ENCODE data around the gene MFSD6.

The MFSD6 gene

DNA sequence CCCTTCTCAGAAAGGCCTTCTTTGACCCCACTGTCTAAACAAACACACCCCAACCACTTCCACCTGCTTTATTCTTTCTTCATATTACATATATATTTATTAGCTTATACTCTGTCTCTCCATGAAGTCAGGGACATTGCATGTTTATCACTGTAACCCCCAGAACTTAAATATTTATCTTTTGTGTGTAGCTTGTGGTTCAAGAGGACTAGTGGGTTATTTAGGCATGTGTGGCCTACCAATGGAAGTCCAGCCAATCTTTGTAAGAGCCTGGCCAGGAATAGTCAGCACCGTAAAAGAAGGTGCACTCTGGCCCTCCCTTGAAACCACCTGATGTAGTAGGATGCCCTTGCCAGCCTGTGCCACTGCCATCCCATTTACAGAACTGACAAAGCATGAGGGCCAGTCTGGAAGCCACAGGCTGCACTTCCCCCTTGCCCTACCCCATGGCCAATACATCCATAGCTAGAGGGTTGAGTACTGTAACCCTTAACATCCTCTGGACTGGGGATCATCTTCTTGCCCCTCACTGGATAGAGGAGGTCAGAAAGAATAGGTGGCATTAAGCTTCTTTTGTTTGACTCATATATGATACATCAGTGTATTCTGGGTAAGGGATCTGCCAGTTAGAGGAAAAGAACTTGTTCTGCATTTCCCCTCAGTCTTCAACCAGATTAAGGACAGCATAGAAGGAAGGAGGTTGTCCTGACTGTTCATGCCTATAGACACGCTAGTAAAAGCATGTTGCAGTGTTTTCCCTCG lies 121.5 kb downstream of the MFSD6 start:
- TF ChIP-seq GATA2 (IDR thresholded peaks at IDR 0.05; ENCODE audit: low read depth, low read length) = no peak
- no peak for TF ChIP-seq GATA3 (IDR thresholded peaks at IDR 0.05; ENCODE audit: low read depth, low read length)

GRCh38 chr2:190530248-190530900 lies 122.2 kb downstream of the MFSD6 start:
- no peak for TF ChIP-seq GATA3 (IDR thresholded peaks at IDR 0.05; ENCODE audit: low read depth, low read length)
- no peak for TF ChIP-seq GATA2 (IDR thresholded peaks at IDR 0.05; ENCODE audit: low read depth, low read length)

DNA sequence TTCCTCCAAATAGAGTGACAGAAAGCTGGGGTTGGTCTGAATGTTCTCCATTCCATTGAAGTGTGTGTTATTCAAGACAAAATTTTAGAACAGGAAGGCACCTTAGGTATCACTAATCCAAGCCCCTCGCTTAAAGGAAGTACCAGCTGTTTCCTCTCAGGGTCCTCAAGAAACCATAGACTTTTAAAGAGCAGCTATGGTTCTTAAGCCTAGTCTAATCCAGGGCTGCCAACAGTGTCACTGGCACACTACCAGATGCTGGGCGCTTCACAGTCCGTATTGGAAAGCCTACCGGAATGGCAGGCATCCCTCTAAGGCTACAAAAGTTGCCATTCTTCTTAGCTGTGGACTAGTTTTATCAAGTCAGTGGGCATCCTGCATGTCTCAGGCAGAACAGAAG lies 124.4 kb downstream of the MFSD6 start:
- TF ChIP-seq GATA2 (IDR thresholded peaks at IDR 0.05; ENCODE audit: low read depth, low read length) = no peak
- TF ChIP-seq GATA3 (IDR thresholded peaks at IDR 0.05; ENCODE audit: low read depth, low read length) = no peak

- TF ChIP-seq GATA3 (IDR thresholded peaks at IDR 0.05; ENCODE audit: low read depth, low read length) (no peak), GATA2 (IDR thresholded peaks at IDR 0.05; ENCODE audit: low read depth, low read length) (no peak)
Observed at GRCh38 chr2:190533175-190533967, 125.2 kb downstream of the MFSD6 start.

DNA sequence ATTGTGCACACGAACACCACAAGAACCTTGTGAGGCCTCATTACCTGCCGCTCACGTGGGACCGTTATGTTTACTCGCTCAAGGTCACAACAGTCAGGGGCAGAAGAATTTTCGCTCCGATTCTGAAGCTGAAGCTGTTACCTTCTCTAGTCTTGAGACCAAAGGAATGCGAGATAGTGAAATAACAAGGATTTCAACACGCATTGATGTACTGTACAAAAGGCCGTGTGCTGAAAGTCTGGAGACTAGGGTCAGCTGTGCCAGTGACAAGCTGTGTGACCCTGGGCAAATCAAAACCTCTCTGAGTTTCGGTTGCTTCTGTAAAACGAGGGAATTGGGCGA lies 125.8 kb downstream of the MFSD6 start:
- TF ChIP-seq GATA3 (IDR thresholded peaks at IDR 0.05; ENCODE audit: low read depth, low read length) (no peak), GATA2 (IDR thresholded peaks at IDR 0.05; ENCODE audit: low read depth, low read length) (no peak)

DNA sequence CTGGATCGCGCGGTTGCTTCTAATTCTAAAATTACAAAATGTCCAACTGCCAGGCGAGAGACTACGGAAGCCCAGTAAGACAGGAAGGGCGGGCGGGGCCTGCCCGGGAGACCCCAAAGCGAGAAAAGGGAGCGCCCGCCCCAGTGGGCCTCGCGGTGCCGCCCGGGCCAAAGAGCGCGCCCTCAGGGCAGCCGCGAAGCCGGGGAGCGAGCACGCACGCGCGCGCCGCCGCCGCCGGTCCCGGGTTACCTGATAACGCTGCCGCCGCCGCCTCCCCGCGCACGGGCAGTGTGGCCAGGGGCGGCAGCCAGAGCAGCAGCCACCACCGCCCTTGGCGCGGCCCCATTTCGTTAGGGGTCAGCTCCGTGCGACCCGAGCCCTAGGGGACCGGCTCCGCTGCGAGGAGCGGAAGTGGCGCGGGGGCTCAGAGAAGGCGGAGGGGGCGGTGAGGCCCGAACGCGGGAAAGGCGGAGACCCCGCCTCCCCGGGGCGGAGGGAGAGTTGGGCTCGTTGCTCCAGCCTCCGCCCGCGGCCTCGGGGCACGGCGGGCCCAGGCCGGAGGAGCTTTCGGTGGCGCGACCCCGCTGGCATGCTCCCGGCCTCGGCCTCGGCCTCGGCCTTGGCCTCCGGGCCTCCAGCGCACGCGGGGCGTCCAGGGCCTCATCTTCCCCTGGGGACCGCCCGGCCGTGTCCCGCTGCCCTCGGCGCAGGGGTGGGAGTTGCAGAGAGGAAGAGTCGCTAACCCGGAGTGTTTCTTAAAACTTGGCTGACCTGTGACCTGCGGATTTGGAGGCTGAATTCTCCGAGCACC lies 126.4 kb downstream of the MFSD6 start, which contains the start of gene NEMP2:
Gene NEMP2 (minus strand): TSS at position 413 of the 811 bp plus-strand sequence. CDS start 67 bp downstream, at position 346.
- TF ChIP-seq GATA2 (IDR thresholded peaks at IDR 0.05; ENCODE audit: low read depth, low read length) (peak; percentile 43; the same call in 1 of the 2 replicates), GATA3 (IDR thresholded peaks at IDR 0.05; ENCODE audit: low read depth, low read length) (no peak)

DNA sequence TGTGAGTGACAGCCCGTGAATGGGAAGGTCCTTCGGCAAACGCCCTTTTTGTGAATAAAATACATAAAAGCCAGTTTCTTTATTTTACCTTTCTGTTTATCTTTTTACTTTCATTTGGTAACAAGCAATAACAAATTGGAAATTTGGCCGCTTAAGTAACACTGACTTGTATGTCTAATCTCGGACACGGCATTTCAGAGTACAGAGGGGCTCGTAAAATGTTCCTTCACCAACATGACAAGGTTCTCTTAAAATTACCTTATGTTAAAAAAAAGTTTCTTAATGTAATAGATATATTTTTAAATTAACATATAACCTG lies 126.9 kb downstream of the MFSD6 start:
- no peak for TF ChIP-seq GATA2 (IDR thresholded peaks at IDR 0.05; ENCODE audit: low read depth, low read length)
- TF ChIP-seq GATA3 (IDR thresholded peaks at IDR 0.05; ENCODE audit: low read depth, low read length) = no peak

GRCh38 chr2:190535586-190535985 lies 127.4 kb downstream of the MFSD6 start:
- no peak for TF ChIP-seq GATA3 (IDR thresholded peaks at IDR 0.05; ENCODE audit: low read depth, low read length)
- no peak for TF ChIP-seq GATA2 (IDR thresholded peaks at IDR 0.05; ENCODE audit: low read depth, low read length)

DNA sequence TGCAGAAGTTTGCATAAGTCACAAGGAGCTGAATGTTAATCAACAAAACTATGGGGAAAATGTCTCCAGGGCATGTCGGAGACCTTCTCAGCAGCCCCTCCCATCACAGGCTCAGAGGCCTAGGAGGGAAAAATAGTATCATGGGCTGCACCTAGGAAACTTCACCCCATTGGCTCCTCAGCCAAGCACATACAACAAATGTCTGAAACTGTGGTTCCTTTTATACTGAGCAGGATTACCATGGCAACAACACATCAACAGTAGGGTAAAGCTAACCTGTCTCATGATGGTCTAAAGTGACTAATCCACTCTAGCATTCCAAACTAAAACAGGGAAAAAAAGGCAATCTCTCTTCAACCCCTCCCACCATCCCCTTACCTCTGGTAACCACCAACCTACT lies 129.6 kb downstream of the MFSD6 start:
- TF ChIP-seq GATA2 (IDR thresholded peaks at IDR 0.05; ENCODE audit: low read depth, low read length) (no peak), GATA3 (IDR thresholded peaks at IDR 0.05; ENCODE audit: low read depth, low read length) (no peak)

DNA sequence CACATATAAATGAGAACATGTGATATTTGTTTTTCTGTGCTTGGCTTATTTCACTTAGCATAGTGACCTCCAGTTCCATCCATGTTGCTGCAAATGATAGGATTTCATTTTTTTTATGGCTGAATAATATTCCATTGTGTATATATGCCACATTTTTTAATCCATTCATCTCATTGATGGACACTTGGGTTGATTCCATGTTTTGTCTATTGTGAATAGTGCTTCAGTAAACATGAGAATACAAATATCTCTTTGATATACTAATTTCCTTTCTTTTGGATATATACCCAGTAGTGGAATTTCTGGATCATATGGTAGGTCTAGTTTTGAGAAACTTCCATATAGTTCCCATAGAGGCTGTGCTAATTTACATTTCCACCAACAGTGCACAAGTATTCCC lies 130.0 kb downstream of the MFSD6 start:
- TF ChIP-seq GATA2 (IDR thresholded peaks at IDR 0.05; ENCODE audit: low read depth, low read length) = no peak
- no peak for TF ChIP-seq GATA3 (IDR thresholded peaks at IDR 0.05; ENCODE audit: low read depth, low read length)

GRCh38 chr2:190540048-190540447 lies 131.9 kb downstream of the MFSD6 start:
- TF ChIP-seq GATA2 (IDR thresholded peaks at IDR 0.05; ENCODE audit: low read depth, low read length) = no peak
- TF ChIP-seq GATA3 (IDR thresholded peaks at IDR 0.05; ENCODE audit: low read depth, low read length) = no peak

DNA sequence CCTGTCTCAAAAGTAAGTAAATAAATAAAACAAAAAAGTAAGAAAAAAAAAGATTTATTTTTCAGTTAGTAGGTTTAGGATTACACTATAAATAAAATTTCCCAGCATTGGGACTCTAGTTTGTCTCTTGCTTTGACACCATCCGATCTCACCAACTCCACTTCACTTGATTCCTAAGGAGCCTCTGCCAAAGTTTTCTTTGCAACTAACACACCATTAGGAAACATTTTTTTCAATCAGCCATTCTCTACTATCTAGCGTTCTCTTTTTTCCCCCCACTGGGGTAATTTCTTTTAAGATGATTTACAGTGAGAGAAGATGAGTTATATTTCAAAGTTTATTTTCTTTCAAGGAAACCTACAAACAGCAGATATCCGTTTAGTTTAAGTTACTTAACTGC lies 136.9 kb downstream of the MFSD6 start:
- TF ChIP-seq GATA2 (IDR thresholded peaks at IDR 0.05; ENCODE audit: low read depth, low read length) (no peak), GATA3 (IDR thresholded peaks at IDR 0.05; ENCODE audit: low read depth, low read length) (no peak)

DNA sequence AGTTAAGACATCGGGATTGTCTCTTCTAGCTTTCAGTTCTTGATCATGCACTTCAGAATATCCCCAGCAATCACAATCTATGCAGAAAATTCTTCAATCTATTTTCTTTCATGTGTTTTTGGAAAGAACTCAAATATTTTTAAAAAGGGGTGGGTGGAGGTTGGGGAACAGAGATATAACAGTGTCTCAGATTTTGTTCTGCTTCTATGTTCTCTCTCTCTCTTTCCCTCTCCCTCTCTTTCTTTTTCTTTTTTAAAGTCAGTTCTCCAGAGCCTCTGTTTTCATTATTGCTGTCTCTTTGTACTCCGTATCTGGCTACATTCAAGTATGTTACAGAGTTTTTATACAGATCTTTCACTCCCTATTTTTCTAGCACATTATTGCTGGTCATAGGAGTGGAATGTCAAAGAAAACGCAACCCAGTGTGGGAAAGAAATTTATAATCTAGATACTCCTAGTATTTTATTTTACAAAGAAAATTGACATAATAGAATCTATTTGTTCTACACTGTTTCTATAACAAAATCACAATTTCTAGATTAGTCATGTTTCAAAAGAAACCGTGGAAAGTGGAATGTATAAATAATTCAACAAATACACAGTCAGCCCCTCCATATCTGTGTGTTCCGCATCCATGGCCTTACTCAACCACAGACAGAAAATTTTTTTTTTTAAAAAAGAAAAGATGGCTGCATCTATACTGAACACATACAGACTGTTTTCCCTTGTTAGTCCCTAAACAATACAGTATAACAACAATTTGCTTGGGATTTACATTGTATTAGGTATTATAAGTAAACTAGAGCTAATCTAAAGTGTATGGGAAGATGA lies 137.6 kb downstream of the MFSD6 start:
- TF ChIP-seq GATA3 (IDR thresholded peaks at IDR 0.05; ENCODE audit: low read depth, low read length) = no peak
- TF ChIP-seq GATA2 (IDR thresholded peaks at IDR 0.05; ENCODE audit: low read depth, low read length) = no peak
